NCI-H1092 treated with DMSO at 0.1 percent for 48 hours (cell line): ENCODE measurements around the gene ATP2B2.
A peak's percentile ranks its signal among the peaks of the same experiment; 100 is the strongest.

Source experiments
- DNase-seq: peaks from one replicate; lab custom pipeline; 2025; lab: John Stamatoyannopoulos, UW

The ATP2B2 gene

GRCh38 chr3:10529809-10530208 lies 24.4 kb upstream of the ATP2B2 start:
- DNase-seq, result no peak

GRCh38 chr3:10528046-10528445 lies 22.7 kb upstream of the ATP2B2 start:
- DNase-seq, result no peak

- DNase-seq, result no peak
Measured at GRCh38 chr3:10527295-10528001, 22.1 kb upstream of the ATP2B2 start.

DNA sequence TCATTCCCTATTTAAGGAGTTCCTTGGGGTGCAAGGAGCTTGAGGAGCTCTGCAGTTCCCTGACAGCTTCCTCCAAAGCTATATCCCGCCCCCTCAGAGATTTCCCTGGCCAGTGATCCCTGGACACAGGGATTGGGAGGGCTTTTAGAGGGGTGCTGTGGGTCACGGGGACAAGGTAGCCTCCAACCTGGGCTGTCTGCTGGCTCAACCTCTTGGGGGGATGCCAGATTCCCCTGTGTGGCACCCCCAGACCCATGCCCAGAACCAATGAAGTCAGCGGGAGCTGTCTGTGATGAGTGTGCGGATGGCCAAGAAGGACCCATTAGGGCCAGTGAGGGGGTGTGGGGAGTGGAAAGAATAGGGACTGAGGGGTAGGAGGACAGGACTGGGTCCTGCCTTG lies 21.0 kb upstream of the ATP2B2 start:
- no peak for DNase-seq

- DNase-seq, result no peak
Measured at GRCh38 chr3:10524799-10525301, 19.5 kb upstream of the ATP2B2 start.

DNA sequence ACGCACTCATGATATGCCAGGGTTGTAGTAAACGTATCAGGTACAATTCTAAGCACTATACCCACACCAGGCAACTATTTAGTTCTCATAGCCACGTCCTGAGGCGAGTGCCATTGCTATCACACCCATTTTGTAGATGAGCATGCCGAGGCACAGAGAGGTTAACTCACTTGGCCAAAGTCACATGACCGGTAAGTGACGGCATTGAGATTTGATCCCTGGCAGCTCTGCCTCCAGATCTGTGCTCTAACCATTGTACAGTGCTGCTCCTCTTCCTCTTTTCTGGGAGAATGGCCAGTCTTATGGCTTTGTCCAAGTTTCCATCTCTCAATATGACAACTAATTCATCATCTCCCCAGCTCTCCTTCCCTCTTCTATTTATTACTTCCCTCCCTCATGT lies 18.9 kb upstream of the ATP2B2 start:
- no peak for DNase-seq

GRCh38 chr3:10523561-10523960 lies 18.2 kb upstream of the ATP2B2 start:
- DNase-seq, result no peak

DNA sequence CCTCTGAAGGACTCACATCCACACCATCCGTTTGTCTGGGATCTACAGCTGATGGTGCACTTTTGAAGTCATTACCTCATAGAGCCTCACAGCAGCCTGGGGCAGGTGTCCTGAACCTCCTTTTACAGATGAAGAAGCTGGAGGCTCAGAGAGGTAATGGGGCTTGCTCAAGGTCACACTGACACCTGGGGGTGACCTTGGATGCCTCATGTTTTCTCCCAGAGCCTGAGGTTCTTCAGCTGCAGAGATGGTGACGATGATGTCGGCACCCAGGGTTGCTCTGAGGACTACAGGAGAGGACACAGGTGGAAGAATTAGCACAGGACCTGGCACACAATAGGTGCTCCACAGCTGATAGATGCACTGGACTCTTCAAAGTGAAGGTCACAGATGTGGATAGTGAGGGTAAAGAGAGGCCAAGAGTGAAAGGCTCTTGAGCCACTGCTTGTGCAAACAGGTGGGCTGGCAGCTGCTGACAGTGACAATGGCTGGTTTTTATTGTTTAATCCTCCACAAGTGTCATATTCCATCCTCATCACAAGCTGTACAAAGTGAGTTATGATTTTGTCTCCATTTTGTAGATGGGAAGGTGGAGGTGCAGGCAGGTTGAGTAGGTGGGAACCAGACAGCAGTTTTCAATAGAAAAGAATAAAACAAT lies 17.4 kb upstream of the ATP2B2 start:
- peak; percentile 13 for DNase-seq

- DNase-seq, result no peak
Measured at GRCh38 chr3:10521772-10522441, 16.5 kb upstream of the ATP2B2 start.

DNA sequence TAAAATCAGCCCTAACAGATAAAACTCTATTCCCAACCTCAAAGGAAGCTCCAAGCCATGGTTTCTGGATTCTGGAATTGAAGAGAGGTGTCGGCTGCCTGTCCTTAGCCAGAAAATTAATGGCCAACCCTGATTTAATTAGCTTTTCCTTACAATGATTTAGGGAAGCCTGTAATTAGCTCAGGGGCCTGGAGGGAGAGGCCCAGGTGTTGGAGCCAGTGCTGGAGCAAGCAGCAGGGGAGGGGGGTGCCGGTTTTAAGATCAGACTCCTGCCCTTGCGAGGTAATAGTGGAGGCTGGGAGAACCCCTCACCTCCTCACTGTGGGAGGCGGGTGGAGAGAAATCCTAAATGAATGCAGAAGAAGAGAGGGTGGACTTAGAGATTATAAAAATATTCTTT lies 14.7 kb upstream of the ATP2B2 start:
- DNase-seq, result no peak

DNA sequence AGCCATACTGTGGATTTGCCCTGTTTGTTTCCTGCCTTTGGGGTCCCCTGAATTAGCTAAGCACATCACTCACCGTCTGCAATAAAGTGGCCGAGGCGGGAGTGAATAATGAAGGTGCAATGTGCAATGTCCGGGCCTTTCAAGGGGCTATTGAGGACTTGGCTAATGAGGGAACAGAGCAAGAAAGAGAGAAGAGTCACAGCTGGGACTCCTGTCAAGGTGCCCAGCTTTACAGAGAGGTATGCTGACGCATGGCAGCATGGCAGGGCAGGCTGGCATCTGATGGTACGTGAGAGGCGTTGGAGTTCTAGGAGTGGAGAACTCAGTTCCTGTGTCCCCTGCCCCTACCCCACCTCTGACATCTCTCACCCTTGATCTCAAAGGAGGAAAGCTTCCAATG lies 13.8 kb upstream of the ATP2B2 start:
- DNase-seq, result no peak

DNA sequence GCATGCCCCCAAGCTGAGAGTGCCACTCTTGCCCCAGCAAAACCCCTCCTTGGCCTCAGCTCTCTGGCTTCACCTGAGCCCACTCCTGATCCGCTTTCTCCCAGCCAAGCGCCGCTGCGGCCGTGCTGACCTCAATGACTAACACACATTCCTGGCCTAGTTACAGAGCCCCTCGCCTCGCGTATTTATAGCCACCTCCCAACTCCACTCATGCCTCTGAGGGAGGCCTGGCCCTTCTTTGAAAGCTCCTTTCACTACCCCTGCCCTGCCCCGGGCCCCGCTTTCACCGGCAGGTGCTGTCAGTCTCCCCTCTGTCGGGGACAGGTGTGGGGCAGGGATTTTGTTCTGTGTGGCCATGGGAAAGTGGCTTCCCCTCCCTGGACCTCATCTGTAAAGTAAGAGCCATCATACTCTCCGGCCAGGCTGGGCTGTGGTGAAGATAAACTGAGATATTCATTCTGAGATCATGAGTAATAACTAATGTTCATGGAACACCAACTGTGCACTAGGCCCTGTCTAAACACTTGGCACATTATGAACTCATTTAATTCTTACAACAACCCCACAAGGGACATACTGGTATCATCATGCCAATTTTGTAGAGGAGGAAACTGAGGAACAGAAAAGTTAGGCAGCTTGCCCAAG lies 13.2 kb upstream of the ATP2B2 start:
- no peak for DNase-seq

DNA sequence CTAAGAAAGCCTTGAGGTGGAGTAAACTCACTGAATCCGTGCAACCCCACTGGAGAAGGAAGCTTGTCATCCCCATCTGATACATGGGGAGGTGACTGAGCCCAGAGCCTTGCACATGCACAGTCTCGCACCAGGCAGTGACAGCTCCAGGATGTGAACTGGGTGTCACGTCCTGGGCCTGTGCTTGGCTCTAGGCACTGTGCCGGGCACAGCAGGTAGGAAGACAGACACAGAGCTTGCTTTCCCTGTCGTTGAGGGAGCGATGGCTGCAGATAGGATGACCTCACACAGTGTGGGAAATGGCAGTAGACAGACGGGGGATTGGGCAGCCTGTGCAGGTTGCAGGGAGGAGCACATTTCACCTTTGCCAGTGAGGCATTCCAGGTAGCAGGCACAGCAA lies 12.2 kb upstream of the ATP2B2 start:
- no peak for DNase-seq

DNA sequence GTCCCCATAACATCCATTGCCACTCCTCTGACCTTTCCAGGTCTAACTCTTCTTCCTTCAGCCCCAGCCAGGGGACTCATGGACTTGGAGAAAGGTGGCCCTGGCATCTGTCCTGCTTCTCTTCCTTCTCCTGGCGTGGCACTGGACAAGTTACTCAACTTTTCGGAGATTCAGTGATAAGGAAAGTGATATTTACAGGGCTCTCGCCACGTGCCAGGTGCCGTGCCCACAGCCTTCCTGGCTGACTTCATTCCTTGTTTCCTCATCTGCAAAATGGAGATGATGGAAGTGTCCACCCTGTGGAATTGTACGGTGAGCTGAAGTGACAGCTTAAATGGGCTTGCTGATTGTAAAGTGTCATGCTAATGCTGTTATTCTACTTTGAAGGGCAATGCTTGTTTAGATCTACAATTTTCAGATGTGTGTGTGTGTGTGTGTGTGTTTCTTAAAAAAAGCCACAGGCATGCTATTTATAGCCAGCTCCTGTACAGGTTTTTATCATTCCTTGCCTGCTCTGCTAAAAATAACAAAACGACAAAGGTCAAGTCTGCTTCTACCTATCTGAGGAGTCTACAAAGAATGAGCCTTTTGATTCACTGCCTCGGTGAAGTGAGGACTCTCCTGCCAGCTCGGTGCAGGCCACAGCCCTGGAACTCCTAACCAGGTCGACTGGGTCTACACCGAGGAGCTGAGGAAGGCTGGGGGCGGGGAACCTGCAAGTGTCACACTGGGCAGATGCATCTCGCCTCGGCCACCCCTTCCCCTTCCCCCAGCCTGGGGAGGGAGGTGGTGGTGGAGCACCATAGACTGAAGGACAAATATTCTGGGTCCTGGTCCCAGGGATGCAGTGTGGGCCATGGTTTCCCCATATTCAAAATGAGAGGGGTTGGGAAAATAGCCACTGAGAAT lies 11.4 kb upstream of the ATP2B2 start:
- DNase-seq, result no peak

- no peak for DNase-seq
Measured at GRCh38 chr3:10515884-10516495, 10.6 kb upstream of the ATP2B2 start.

GRCh38 chr3:10515396-10515795 lies 10.0 kb upstream of the ATP2B2 start:
- no peak for DNase-seq

DNA sequence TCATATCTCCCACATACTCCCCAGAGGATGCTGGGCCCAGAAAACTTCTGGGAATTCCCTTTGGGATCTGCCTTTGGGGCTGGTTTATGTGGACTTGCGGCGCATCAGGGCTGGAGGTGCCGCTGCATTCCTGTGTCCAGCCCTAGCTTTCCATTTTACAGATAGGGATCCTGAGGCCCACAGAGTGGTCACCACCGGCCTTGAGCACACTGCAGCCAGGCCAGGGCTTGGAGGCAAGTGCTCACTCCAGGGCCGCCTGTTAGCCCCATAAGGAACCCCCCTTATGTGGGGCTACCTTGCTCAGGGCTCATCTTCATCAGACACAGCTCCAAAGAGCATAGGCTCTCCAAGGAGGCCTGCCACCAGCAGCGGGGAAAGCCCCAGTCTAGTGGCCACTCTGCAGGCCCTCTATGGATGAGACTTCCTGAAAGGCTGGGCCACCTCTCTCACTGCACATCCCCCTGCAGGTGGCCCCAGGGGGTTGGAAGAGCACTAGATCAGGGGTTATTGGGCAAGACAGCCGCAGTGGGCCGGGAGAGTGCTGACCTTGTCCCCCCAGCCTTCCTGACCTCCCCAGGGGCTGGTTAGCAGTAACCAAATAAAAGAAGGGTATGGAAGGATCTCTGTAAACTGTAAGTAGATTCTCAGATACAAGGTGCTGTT lies 9.2 kb upstream of the ATP2B2 start:
- no peak for DNase-seq

GRCh38 chr3:10513306-10513705 lies 7.9 kb upstream of the ATP2B2 start:
- no peak for DNase-seq

DNA sequence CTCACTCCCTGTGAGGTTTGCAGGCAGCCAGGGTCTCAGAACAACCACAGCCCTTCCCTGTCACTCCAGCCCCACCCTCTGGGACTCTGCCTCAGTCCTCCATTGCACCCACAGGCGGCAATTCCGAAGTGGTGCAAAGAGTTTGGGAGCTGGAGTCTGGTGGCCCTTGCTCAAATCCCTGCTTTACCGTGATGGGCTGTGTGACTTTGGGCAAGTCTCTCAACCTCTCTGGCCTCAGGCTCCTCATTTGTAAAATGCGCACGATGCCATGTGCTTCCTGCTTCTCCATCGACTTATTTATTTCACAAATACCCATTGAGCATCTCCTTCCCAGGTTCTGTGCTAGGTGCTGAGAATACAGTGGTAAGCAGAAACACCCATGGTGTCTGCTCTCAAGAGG lies 7.3 kb upstream of the ATP2B2 start:
- no peak for DNase-seq

- no peak for DNase-seq
Measured at GRCh38 chr3:10511809-10512494, 6.6 kb upstream of the ATP2B2 start.
